CD4-positive, alpha-beta T cell (primary cell): Measurements from ENCODE around the gene PRRG2. TPM values are rescaled to one million over a fixed set of nuclear protein-coding genes. Genes with fewer than 3 reads are reported as not detected.

Experiments used
- ATAC-seq: fragments of 200-7000 bp; cut with Tn5 transposase; one replicate; pipeline ENCODE4 v1.10.0; 2022; ENCODE audit warnings: mild to moderate bottlenecking; ENCODE audit not compliant: poor library complexity
- CTCF ChIA-PET: fragments of 350-600 bp; sonication (Branson Sonifier 250); formaldehyde crosslinking; loops from one replicate; lab custom pipeline; 2021; ENCODE audit warnings: antibody characterized with exemption, inconsistent platforms; lab: Charles Lee
- POLR2A ChIA-PET: fragments of 350-600 bp; sonication (Branson Sonifier 250); formaldehyde crosslinking; loops from one replicate; lab custom pipeline; 2021; ENCODE audit warnings: antibody characterized with exemption, inconsistent platforms; lab: Charles Lee
- DNase-seq, 14 experiments: peaks; one replicate each; pipeline ENCODE4 v3.0.0-alpha.2; 2013 to 2020; ENCODE audit warnings: mixed read lengths in 2 of 14
- H3K27ac ChIP-seq, 2 donors: one replicate each; pipeline versions ENCODE4 v1.5.1 to v1.7.0; 2013; ENCODE audit warnings: low read length in 2 of 2, low read depth in 1 of 2, mild to moderate bottlenecking in 1 of 2
- H3K27me3 ChIP-seq, 2 experiments: 1 replicate in 1 of 2; 2 replicates in 1 of 2; pipeline versions ENCODE4 v1.6.1 to v1.7.0; 2013; ENCODE audit warnings: low read length in 2 of 2, control low read depth in 1 of 2, mild to moderate bottlenecking in 1 of 2, moderate library complexity in 1 of 2; ENCODE audit not compliant: insufficient read depth in 2 of 2, control insufficient read depth in 1 of 2
- H3K36me3 ChIP-seq: one replicate; pipeline ENCODE4 v1.6.1; 2013; ENCODE audit warnings: low read length, control low read depth; ENCODE audit not compliant: insufficient read depth
- H3K4me1 ChIP-seq: one replicate; pipeline ENCODE4 v1.6.1; 2013; ENCODE audit warnings: low read length, control low read depth; ENCODE audit not compliant: insufficient read depth
- H3K4me3 ChIP-seq: one replicate; pipeline ENCODE4 v1.5.1; 2013; ENCODE audit warnings: mild to moderate bottlenecking, low read length, moderate library complexity
- H3K9me3 ChIP-seq, 2 experiments: 1 replicate in 1 of 2; 2 replicates in 1 of 2; pipeline versions ENCODE4 v1.6.1 to v1.7.0; 2013; ENCODE audit warnings: low read length in 2 of 2, mild to moderate bottlenecking in 2 of 2, control low read depth in 1 of 2, moderate library complexity in 1 of 2; ENCODE audit not compliant: control insufficient read depth in 1 of 2, insufficient read depth in 1 of 2
- H3K27ac Mint-ChIP-seq: one replicate; pipeline ENCODE4 v1.8.0; 2020; ENCODE audit warnings: mixed read lengths
- H3K27me3 Mint-ChIP-seq: one replicate; pipeline ENCODE4 v1.8.0; 2021; ENCODE audit warnings: mixed read lengths
- H3K36me3 Mint-ChIP-seq: one replicate; pipeline ENCODE4 v1.8.0; 2021; ENCODE audit warnings: low read depth, mixed read lengths
- H3K4me1 Mint-ChIP-seq: one replicate; pipeline ENCODE4 v1.8.0; 2021; ENCODE audit warnings: low read depth, mixed read lengths
- H3K4me3 Mint-ChIP-seq: one replicate; pipeline ENCODE4 v1.8.0; 2020; ENCODE audit warnings: mild to moderate bottlenecking, mixed read lengths
- H3K9me3 Mint-ChIP-seq: one replicate; pipeline ENCODE4 v1.8.0; 2020; ENCODE audit warnings: mixed read lengths
- CTCF ChIP-seq: fragments of 200-600 bp; IDR thresholded peaks from one replicate; pipeline ENCODE4 v1.8.0; 2022; ENCODE audit warnings: antibody characterized with exemption, mild to moderate bottlenecking
- intact Hi-C, 2 experiments: fragments of 100-400 bp; cut with DNase I in 1 of 2; cut with micrococcal nuclease in 1 of 2; formaldehyde crosslinking; loops; one replicate each; pipeline versions ENCODE4 v1.15.1 to v1.9.0; 2023 to 2025; cut with DNase I, micrococcal nuclease
- polyA plus RNA-seq, 2 donors: library from polyadenylated mRNA; unstranded; fragments of 120-200 nt; gene quantifications; one replicate each; pipeline ENCODE4 v1.2.1, GENCODE V29; 2013
- total RNA-seq, 174 experiments: library from RNA in 2 of 174; stranded (reverse) in 2 of 174; gene quantifications; one replicate each; pipeline ENCODE4 v1.2.3 and lab custom pipeline; 2021 to 2026

Gene PRRG2
- total RNA-seq (under 1 TPM; 0.49 to 0.78 TPM), total RNA-seq (lab: John Stamatoyannopoulos, UW) (0 to 2.7 (median 0.79) reads per million in 172 experiments)
- polyA plus RNA-seq (2013, experiment 1 of 2): 0.44 TPM
- 0.53 TPM for polyA plus RNA-seq (2013, experiment 2 of 2)

GRCh38 chr19:49581007-49581508 is at the start of gene PRRG2:
PRRG2 (plus strand) TSS chr19:49581316; CDS start chr19:49583220, 1,904 bp downstream.
- Histone ChIP-seq H3K27ac (peak within 1 kb of the TSS in 1 of 2 donors; percentile 8), H3K36me3 (peaks cover 3% of the 10 kb centered on the region), H3K9me3 (no peaks in the 10 kb centered on the region), H3K27me3 (no peaks in the 10 kb centered on the region), H3K4me3 (peak within 1 kb of the TSS; percentile 75), H3K4me1 (peaks cover 18% of the 10 kb centered on the region)
- H3K27ac Mint-ChIP-seq: peak within 1 kb of the TSS; percentile 67
- H3K27me3 Mint-ChIP-seq: no peaks in the 10 kb centered on the region
- ATAC-seq (no peak), DNase-seq (no peak)
- peaks cover 33% of the 10 kb centered on the region for H3K4me1 Mint-ChIP-seq
- H3K9me3 Mint-ChIP-seq: no peaks in the 10 kb centered on the region
- intact Hi-C loops: loop anchor here in 1 of 2 experiments (10.0 kb wide), 1 partner anchor 356 kb away; no protein-coding TSS in a partner anchor
- TF ChIP-seq CTCF: no peak
- H3K36me3 Mint-ChIP-seq: peaks cover 7% of the 10 kb centered on the region
- POLR2A ChIA-PET: interaction anchor here (1.1 to 3.2 kb wide), 10 partner anchors 11 to 588 kb away, joined by 3 to 86 read pairs (median 12); partner anchors contain the start of genes GYS1, IRF3, PRMT1 and PRR12
- H3K4me3 Mint-ChIP-seq: peak within 1 kb of the TSS; percentile 90
- CTCF ChIA-PET: interaction anchor here (0.6 to 3.2 kb wide), 7 partner anchors 10 to 467 kb away, joined by 3 to 17 read pairs (median 3); partner anchors contain the start of genes LIN7B and PRR12

- H3K27ac Mint-ChIP-seq: peak overlapping the region; percentile 71
- peak overlapping the region; percentile 93 for H3K4me3 Mint-ChIP-seq
- CTCF ChIA-PET: interaction anchor here (1.0 to 4.3 kb wide), 9 partner anchors 13 to 107 kb away, joined by 3 to 31 read pairs (median 5); partner anchors contain the start of gene RRAS
- no peaks in the 10 kb centered on the region for H3K27me3 ChIP-seq
- ATAC-seq (peak; percentile 91), DNase-seq (peak; percentile 72 to 92 (median 82))
- no peak overlapping the region for H3K27ac ChIP-seq
- H3K4me3 ChIP-seq: peak overlapping the region; percentile 70
- POLR2A ChIA-PET: interaction anchor here (0.6 to 3.1 kb wide), 19 partner anchors 13 to 344 kb away, joined by 3 to 19 read pairs (median 4); partner anchors contain the start of genes FCGRT, PIH1D1, PRMT1 and PRR12
- H3K27me3 Mint-ChIP-seq: no peaks in the 10 kb centered on the region
- H3K36me3 Mint-ChIP-seq: no peaks in the 10 kb centered on the region
- TF ChIP-seq CTCF: peak; percentile 38
- peaks cover 28% of the 10 kb centered on the region for H3K4me1 ChIP-seq
- H3K4me1 Mint-ChIP-seq: peaks cover 27% of the 10 kb centered on the region
- no peaks in the 10 kb centered on the region for H3K36me3 ChIP-seq
- H3K9me3 ChIP-seq: no peaks in the 10 kb centered on the region
- no peaks in the 10 kb centered on the region for H3K9me3 Mint-ChIP-seq
- intact Hi-C loops: loop anchor here in 1 of 2 experiments (1.0 kb wide), 1 partner anchor 34 kb away; no protein-coding TSS in a partner anchor
These were observed 47.3 kb upstream of the PRRG2 start for GRCh38 chr19:49533551-49534488.
